Amniotic stem cell (primary cell): Measurements from ENCODE around the gene PROSER2.

Experiments
- DNase-seq: peaks from one replicate; lab custom pipeline; 2025; lab: John Stamatoyannopoulos, UW

Gene PROSER2

DNA sequence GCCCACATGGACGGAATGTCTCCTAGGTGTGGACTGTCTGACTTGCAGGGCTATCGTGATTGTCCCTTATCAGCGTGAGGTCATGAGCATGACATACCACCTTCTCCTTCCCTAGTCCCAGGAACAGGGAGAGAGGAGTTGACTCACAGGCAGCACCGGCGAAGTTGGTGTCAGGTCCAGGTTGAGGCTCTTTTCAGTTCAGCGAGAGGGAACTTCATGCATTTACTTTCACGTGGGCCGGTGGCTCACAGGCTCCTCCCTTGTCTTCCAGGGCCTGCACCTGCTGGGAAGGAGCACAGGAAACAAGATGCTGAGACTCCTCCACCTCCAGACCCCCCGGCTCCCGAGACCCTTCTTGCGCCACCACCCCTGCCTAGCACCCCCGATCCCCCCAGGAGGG lies 46.1 kb downstream of the PROSER2 start:
- no peak for DNase-seq

DNA sequence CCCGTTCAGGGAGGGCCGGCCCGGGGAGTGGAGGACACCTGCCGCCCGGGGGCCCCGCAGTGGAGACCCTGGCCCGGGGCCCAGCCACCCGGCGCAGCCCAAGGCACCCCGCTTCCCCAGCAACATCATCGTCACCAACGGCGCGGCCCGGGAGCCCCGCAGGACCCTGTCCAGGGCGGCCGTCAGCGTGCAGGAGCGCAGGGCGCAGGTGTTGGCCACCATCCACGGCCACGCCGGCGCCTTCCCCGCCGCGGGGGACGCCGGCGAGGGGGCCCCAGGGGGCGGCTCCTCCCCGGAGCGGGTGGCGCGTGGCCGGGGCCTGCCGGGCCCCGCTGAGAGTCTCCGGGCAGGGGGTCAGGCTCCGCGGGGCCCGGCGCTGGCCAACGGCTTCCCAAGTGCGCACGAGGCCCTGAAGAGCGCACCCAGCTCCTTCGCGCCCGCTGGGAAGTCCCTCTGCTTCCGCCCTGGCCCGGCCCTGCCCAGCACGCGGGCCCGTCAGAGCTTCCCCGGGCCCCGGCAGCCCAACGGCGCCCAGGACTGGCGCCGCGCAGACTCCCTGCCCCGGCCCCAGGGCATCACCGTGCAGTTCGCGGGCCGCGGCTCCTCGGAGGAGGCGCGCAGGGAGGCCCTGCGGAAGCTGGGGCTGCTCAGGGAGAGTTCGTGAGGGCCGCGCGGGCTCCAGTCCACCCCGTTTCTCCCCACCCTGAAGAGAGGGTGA lies 46.7 kb downstream of the PROSER2 start:
- DNase-seq = no peak

DNA sequence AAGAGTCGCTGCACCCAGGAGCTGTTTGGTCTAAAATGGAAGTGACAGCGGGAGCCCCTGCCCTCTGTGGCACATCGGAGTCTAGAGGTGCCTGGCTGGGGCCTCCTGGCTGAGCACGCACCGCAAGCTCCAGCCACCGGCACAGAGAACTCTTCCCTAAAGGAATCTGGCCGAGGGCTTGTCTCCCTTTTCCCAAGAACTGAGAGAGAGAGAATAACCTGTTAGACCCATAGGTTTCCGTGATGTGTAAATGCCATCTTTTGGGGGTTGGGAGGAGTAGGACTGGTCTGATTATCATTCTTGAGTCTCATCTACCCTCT lies 47.3 kb downstream of the PROSER2 start:
- no peak for DNase-seq

DNA sequence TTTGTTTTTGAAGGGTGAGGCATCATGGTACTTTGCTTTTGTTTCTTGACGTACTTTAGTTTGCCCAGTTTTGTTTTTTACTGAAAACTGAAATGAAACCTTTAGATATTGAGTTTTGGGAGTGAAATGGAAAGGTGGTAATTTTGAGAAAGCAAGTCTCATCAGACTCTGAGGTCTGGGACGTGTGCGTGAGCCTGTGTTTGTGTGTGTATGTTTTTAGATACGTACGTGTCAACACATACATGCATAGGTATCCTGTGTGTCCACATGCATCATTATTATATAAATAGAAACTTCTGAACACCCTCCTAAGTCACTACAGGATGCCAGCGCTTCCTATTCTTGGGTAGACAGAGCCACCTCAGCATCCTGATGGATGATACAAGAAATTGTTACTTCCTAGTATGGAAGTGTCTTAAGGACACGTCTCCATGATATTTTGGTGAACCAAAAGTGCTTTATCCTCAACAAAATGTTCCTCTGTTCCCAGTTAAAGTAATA lies 47.8 kb downstream of the PROSER2 start:
- DNase-seq = no peak

DNA sequence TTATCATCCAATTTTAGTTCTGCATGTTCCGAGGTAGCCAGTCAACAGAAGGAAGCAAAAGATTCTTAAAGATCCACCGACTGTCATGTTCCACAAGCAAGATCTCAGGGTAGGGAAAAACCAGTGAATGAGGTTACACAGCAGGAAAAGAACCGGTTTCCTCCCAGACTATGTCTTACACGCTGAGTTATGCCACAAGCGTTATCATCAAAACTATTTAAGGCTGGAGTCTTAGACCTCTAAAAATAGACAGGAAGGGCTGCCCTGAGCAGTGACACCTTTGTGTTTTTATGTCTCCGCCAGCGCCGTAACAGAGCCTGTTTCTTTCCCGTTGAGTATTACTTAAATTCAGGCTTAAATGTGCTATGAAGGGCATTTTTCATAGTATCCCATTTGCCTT lies 48.3 kb downstream of the PROSER2 start:
- DNase-seq = no peak

DNA sequence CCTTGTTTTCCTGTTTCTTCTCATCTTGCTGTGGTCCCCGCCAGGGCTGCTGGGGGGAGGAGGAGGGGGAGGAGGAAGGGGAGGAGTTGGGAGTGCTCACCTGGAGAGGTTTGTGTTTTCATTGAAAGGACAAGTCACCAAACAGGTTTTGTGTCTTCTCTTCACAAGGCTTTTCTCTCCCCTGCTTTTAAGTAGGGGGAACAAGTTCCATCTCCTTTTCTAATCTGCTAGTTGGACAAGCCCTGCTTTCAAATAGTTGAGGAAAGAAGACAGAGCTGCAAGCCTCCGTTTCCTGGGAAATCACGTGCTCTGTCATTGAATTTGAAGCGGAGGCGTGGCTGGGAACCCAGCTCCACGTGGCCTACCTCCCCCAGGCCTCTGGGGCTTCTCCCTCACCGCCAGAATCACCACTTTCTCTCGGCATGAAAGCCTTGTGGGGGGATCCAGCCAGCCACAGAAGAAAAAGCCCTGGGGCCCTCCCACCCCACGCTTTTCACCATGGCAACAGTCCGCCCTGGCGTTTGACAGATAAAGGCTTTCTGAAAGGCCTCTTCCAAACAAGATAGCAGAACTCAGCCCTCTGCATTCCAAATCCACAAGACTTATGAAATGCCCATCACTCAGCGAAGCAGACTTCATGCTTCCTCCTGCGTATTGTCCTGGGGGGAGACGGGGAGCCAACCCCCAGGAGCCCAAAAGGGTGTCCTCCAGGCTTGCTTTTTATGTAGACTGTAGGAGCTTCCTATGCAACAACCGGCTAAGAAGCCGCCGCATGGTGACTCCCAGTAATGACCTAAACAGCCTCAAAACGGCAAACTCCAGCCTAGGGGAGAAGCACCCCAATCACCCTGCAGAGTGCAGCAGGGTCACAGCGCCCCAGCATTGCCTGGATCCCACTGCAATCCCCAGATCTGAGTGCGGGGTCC lies 51.7 kb downstream of the PROSER2 start:
- DNase-seq = no peak

DNA sequence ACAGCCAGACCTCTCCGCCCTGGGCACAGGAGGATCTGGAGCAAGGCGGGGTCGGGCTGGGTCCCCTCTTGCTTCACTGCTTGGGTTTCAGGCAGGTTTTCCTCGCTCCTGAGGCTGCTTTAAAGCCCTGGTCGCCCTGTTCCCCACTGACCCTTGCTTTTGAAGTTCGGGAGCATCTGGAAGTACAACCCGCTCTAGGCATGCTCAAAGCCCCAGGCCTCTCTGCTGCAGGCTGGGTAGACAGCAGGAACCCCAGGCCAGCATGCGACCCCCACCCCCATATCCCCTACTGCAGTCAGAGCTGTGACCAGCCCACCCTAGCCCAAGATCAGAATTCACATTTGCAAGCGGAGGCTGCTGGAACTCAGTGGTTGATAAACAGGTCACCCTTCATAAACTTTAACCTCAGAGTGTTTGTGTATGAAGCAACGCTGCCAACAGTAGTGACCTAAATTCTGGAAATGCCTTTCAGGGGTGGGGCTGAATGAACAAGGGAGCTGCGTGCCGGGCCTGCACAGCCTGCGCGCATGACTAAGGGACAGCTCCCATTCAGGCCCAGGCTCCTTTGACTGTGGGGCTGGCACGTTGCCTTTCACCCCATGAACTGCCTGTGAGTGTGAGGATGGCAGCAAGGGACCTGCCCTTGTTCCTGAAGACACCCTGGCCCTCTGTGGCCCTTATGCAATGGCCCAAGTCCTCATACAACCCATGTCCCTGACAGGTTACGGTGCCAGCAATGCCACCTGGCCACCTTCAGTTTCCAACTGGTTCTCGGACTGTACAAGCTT lies 52.5 kb downstream of the PROSER2 start:
- DNase-seq = no peak

DNA sequence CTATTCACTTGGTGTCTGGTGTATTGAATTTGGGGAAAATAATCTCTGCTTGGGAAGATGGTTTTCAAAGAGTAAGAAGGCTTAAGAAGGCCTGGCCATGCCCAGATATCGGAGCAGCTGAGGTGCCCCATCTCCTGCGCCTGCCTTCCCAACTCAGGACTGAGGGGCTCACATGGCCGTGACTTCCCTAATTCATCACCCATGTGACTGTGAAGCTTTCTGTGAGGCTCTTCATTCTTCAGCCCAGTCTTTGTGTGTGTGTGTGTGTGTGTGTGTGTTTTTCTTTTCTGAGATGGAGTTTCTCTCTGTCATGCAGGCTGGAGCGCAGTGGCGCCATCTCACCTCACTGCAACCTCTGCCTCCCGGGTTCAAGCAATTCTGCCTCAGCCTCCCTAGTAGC lies 53.2 kb downstream of the PROSER2 start:
- DNase-seq = no peak

DNA sequence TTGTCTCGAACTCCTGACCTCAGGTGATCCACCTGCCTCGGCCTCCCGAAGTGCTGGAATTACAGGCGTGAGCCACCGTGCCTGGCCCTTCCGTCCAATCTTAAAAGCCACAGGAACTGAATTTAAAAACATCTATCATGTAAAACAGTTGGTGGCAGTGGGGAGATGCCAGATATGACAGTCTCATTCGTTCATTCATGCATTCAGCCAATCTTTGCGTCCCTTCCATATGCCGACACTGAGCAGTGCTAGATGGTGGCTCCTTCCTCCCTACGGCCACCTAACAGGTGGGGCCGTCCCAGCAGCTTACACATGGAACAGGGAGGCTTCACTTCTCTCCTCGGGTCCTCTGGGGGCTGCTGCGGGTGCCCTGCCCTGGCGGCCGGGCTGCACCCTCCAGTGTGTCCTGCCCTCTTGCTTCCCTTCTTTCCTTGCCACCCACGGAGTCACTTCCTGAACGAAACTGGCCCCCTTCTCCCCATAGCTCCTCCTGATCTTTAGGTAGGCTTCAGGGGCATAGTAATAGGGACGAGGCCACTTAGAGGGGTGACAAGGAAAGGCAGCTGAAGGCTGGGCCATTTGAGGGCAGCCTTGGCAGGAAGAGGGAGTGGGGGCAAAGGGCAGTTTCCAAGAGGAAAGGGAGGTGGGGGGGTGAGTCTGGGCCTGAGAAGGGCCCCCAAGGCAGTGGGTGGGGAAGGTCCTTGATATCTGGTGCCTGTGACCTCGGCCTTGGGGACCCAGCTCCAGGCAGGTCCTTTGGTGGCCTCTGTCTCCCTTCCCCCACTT lies 53.8 kb downstream of the PROSER2 start:
- no peak for DNase-seq

DNA sequence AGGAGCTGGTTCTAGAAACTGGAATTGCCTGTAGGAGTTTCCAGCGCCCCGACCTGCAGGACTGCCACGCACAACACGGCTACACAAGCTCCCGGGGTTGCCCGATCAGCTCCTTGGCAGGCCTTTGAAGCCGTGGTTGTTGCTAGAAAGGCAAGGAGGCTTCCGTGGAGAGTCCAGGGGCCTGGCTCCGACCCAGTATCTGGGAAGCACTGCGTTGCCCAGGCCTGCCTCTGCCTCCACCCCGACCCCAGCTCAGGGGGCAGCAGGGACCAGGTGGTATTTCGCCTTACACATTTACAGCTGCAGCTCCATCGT lies 54.4 kb downstream of the PROSER2 start:
- no peak for DNase-seq

DNA sequence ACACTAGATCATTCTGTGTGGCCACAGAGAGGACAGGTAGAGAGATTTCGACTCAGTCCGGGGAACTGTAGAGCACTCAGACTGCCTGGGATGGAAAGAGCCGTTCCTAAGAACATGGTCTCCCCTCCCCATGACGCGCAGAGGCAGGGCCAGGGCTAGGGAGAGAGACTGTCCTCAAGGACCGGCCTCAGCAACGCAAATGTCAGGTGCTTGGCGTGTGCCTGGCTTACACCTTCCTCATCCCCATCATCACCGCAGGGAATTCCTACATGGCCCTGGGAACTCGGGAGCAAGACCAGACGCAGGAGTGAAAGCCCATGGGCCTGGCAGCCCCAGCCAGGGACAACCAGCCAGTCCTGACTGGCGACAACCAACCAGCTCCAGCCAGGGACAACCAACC lies 55.6 kb downstream of the PROSER2 start:
- DNase-seq = no peak

DNA sequence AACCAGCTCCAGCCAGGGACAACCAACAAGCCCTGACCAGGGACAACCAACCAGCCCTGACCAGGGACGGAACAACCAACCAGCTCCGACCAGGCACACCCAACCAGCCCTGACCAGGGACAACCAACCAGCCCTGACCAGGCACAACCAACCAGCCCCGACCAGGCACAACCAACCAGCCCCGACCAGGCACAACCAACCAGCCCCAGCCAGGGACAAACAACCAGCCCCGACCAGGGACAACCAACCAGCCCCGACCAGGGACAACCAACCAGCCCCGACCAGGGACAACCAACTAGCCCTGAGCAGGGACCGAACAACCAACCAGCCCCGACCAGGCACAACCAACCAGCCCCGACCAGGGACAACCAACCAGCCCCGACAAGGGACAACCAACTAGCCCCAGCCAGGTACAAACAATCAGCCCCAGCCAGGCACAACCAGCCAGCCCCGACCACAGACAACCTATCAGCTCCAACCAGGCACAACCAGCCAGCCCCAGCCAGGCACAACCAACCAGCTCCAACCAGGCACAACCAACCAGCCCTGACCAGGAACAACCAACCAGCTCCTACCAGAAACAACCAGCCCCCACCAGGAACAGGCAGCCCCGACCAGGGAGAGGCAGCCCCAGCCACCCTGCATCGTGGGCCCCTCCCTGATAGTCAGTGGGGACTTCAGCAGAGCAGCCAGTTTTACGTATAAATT lies 56.4 kb downstream of the PROSER2 start:
- no peak for DNase-seq

DNA sequence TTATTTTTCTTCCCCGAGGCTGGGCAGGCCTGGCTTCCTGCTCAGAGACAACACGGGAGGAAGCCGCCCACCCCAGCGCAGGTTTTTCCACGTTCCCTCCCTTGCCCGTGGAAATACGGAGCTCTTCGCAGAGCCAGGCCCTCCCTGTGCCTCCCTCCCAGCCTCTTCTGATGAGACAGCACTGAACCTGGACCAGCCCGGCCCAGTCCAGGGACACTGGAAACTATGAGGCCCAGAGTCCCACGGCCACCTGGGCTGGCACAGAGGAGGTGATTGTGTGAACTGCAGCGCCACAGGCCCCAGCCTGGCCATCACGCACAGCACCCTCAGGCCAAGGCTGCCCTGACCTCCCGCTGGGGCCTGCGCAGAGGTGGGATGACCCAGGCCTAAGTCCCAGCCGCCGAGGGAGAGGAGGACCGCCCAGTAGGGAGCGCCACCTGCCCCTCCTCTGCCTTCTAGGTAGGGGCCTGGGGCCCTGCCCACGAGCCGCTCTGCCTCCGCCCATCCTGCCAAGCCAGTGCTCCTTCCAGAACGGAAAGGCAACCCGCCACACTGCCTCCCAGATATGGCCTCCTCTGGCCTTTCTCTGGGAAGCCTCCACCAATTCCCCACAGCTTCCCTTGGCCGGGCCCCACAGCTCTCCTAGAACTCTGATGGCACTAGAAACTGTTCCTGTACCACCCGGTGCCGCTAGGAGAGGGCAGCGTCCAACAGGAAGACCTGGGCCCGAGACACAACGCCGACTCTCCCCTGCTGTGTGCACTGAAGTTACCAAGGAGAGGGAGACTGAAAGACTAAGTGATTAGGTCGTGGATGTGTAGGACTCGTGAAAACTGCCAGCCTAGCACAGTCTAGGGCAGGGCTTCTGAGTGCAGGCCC lies 57.2 kb downstream of the PROSER2 start:
- no peak for DNase-seq

DNA sequence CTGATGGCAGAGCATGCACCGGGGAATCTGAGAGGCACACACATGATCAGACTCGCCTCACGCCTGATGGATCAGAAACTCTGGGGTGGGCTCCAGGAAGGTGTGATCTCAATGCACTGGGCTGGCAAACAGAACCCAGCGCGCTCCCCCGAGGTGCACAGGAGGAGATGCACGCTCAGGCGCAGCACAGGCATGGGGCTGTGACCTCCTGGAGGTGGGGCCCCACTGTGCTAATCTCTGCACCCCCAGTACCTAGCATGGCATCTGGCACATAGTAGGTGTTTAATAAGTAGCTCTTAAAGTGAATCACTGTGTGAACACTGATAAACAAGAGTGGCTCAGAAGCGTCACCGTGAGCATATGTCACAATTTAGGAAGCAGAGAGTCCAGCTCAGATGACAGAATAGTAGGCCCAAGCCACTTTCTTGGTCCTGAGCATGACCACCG lies 57.9 kb downstream of the PROSER2 start:
- no peak for DNase-seq

DNA sequence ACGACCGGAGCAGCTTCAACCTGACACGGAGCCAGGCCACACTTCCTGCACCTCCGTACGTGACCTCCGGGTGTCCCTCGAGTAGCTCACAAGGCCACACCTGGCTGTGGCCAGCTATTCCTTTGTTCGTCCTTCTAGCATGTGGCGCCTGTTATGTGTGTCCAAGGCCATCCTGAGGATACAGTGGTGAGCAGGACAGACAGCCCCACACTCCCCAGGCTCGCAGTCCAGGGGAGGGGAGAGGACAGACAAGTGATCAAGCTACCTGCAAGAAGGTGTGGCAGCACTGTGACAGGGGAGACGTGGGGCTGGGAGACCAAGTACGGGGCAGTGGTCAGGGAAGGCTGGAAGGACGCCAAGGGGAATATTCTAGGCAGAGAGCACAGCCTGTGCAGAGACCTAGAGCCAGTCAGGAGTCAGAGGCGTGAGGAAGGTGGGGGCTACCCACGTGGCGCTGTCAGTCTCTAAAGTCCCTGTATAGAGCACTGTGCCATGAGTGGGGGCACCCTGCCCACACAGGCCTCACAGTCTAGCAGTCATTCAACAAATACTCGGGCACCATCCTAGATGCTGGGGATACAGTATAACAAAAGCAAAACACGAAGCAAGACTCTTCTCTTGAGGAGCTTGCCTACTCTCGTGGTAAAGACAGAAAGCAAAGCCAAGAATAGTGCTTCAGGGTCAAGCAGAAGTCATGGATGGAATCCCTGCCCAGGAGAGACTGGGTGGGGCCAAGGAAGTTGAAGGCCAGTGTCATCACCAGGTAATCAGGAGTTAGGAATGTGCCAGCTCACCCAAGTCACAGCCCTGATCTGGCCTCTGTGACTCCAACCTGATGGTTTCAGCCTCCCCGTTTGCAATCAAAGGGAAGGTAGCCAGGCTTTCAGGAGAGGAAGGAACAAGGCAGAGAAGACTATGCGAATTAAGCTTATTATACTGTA lies 58.6 kb downstream of the PROSER2 start:
- DNase-seq = no peak

DNA sequence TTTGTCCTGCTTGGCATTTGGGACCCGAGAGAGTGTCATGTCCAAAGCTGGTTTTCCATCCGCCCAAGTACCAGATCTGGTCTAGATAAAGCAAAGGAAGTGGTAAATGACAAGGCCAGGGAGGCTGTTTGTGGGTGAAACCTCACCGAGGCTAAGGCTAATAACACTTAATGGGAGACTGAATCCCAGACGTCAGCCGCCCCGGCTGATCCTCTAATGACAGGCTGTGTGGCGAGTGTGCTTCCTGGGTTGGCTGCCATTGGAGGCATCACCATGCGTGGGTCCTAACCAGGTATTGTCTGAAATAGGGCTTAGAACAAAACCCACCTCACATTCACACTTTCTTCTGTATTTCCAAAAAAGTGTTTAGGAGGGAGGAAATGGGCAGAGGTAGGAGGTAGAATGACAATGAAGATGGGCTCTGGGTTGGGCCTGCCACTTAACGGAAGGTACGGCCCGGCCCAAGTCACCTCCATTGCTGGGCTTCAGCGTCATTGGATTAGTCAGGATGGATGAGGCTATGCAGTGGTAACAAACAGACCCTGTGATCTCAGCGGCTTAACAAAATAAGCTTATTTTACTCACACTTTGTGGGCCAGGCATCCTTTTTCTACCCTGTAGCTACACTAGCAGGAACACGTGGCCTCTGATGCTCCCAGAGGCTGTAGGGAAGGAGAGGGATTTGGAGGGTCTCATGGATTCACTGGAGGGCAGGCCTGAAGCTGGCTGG lies 59.7 kb downstream of the PROSER2 start:
- no peak for DNase-seq

DNA sequence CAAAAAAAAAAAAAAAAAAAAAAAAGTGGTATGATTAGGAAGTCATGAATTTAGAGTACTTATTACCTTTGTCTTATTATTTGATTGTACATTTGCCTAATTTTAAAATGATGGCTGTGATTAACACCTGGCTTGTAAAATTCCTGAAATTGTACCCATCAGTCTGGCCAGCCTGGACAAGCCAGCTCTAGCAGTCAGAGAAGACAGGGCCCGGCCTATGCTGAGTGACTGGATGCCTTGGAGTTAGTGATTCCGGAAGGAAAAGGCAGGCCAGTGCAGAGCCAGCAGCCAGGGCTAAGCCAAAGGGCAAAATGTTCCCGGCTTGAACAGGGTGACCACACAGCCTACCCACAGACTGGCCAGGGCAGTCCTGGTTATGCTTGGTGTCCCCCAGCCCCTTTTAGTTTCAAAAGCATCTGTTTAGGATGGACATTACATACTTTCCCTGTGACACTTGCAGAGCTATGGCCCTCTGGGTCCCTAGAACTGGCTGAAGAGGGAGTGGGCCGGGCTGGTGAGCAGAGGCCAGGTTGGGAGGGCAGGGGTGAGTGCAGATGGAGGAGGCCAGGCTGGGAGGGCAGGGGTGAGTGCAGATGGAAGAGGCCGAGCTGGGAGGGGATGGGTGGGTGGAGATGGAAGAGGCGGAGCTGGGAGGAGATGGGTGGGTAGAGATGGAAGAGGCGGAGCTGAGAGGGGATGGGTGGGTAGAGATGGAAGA lies 61.7 kb downstream of the PROSER2 start:
- no peak for DNase-seq
